Fibroblast of mammary gland (primary cell): Measurements from ENCODE around the gene CDYL2.

Experiments used
- DNase-seq: peaks from one replicate; pipeline ENCODE4 v3.0.0-alpha.2; 2010; ENCODE audit warnings: low read depth
- H3K4me3 ChIP-seq: 2 replicates; pipeline ENCODE4 v1.5.1; 2011; ENCODE audit warnings: low read depth, mild to moderate bottlenecking, low read length, moderate library complexity; ENCODE audit not compliant: control insufficient read depth
- CTCF ChIP-seq: conservative IDR thresholded peaks from 2 replicates; pipeline ENCODE4 v1.5.1; 2011; ENCODE audit warnings: low read depth, low read length, inconsistent platforms; ENCODE audit not compliant: control insufficient read depth, insufficient read depth

The CDYL2 gene

GRCh38 chr16:80585764-80586163, 218.6 kb downstream of the CDYL2 start:
- no peak overlapping the region for H3K4me3 ChIP-seq
- no peak for DNase-seq
- no peak for TF ChIP-seq CTCF

- TF ChIP-seq CTCF: no peak
- DNase-seq: peak; percentile 78
- H3K4me3 ChIP-seq: no peak overlapping the region
Measured at GRCh38 chr16:80583466-80583865, 220.9 kb downstream of the CDYL2 start.

GRCh38 chr16:80580109-80580832, 224.1 kb downstream of the CDYL2 start:
- DNase-seq: peak; percentile 60
- TF ChIP-seq CTCF: no peak
- H3K4me3 ChIP-seq: no peak overlapping the region

- TF ChIP-seq CTCF: no peak
- no peak for DNase-seq
- H3K4me3 ChIP-seq: no peak overlapping the region
Measured at GRCh38 chr16:80577485-80578280, 226.7 kb downstream of the CDYL2 start.

GRCh38 chr16:80576343-80576912, 228.0 kb downstream of the CDYL2 start:
- no peak for DNase-seq
- H3K4me3 ChIP-seq: no peak overlapping the region
- TF ChIP-seq CTCF: no peak

- H3K4me3 ChIP-seq: no peak overlapping the region
- no peak for DNase-seq
- no peak for TF ChIP-seq CTCF
Measured at GRCh38 chr16:80573700-80574120, 230.7 kb downstream of the CDYL2 start.
